A673 (cell line): ENCODE results near the gene POLG.

Experiments
- EZH2 ChIP-seq: fragments of 200-600 bp; sonication (generic); IDR thresholded peaks from 2 replicates; pipeline ENCODE4 v1.6.1; 2017; ENCODE audit warnings: borderline replicate concordance, low read depth, mild to moderate bottlenecking, mixed read lengths, antibody characterized with exemption, low read length; ENCODE audit not compliant: poor library complexity, severe bottlenecking
- TF ChIP-seq, protein P1 (sequence below): fragments of 300-800, 200-600 bp; sonication (generic); conservative IDR thresholded peaks from 2 replicates; pipeline ENCODE4 v1.5.1; 2017; ENCODE audit warnings: low read depth, mild to moderate bottlenecking, antibody characterized with exemption, low read length, moderate library complexity, mixed read lengths

DNA sequence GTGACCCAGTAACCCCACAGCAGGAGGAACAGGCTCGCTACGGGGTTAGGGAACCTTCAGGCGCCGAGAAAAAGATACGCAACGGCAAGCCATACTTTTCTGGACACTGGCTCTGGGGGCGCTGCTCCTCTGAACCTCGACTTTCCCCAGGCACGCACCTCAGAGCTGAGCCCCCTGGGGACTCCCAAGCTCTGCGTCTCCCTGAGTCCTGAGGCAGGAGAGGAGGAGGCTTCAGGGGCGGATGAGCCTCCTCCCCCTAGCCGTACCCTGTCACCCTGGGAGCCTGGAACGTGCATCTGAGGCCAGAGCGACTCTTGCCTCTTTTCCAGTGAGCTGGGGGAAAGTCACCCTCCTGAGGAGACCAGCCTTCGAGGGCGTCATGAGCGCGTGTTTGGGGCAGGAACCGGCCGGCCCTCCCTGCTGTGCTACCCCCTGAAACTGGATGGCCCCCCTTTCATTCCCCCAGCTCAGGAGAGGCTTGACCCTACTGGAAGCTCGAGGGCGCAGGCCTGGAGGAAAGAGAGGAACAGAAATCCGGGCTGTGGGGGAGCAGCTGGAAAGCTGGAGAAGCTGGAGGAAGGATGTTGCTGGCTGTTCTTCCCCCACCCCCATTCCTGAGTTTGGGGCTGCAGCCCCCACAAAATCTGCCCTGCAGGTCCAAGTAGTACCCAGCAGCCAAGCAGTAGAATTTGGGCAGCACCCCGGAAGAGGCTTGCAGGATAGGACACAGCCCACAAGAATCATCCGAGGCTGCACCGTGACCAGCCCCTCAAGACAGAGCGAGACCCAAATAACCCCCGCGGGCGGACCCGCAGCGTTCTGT lies 25.1 kb upstream of the POLG start:
- TF ChIP-seq EZH2, result no peak
- TF ChIP-seq, protein P1, sequence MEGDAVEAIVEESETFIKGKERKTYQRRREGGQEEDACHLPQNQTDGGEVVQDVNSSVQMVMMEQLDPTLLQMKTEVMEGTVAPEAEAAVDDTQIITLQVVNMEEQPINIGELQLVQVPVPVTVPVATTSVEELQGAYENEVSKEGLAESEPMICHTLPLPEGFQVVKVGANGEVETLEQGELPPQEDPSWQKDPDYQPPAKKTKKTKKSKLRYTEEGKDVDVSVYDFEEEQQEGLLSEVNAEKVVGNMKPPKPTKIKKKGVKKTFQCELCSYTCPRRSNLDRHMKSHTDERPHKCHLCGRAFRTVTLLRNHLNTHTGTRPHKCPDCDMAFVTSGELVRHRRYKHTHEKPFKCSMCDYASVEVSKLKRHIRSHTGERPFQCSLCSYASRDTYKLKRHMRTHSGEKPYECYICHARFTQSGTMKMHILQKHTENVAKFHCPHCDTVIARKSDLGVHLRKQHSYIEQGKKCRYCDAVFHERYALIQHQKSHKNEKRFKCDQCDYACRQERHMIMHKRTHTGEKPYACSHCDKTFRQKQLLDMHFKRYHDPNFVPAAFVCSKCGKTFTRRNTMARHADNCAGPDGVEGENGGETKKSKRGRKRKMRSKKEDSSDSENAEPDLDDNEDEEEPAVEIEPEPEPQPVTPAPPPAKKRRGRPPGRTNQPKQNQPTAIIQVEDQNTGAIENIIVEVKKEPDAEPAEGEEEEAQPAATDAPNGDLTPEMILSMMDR, result no peak
